Lower leg skin (tissue), 3 donors: ENCODE measurements around the gene SVIL.

Experiments
- CTCF ChIP-seq, 3 donors: fragments of 450-650 bp; IDR thresholded peaks; one replicate each; pipeline ENCODE4 v1.5.1; 2016; ENCODE audit warnings: antibody characterized with exemption in 3 of 3, mild to moderate bottlenecking in 3 of 3, moderate library complexity in 2 of 3
- POLR2A ChIP-seq, 2 donors: fragments of 450-650 bp; IDR thresholded peaks; one replicate each; pipeline ENCODE4 v1.6.1; 2016 to 2017; ENCODE audit warnings: antibody characterized with exemption in 2 of 2, mild to moderate bottlenecking in 1 of 2, moderate library complexity in 1 of 2

- TF ChIP-seq CTCF (IDR thresholded peaks at IDR 0.05): no peak
- no peak for TF ChIP-seq POLR2A (IDR thresholded peaks at IDR 0.05)
Measured at GRCh38 chr10:29623797-29624196, 11.0 kb downstream of the SVIL start.
